Measurements from ENCODE around the gene AKT3.
A peak's percentile ranks its signal among the peaks of the same experiment; 100 is the strongest.
"Not testable (repeated sequence)": the region's sequence is repeated elsewhere in the genome, so short reads cannot be mapped to it uniquely, and the experiment has no call there.

The AKT3 gene

GRCh38 chr1:243883551-243883950 lies 33.5 kb upstream of the AKT3 start:
- no peak for DNase-seq (ENCODE audit: low spot score)
- no peak overlapping the region for H3K4me3 ChIP-seq
- H3K27ac ChIP-seq: no peak overlapping the region
- TF ChIP-seq, protein P1, sequence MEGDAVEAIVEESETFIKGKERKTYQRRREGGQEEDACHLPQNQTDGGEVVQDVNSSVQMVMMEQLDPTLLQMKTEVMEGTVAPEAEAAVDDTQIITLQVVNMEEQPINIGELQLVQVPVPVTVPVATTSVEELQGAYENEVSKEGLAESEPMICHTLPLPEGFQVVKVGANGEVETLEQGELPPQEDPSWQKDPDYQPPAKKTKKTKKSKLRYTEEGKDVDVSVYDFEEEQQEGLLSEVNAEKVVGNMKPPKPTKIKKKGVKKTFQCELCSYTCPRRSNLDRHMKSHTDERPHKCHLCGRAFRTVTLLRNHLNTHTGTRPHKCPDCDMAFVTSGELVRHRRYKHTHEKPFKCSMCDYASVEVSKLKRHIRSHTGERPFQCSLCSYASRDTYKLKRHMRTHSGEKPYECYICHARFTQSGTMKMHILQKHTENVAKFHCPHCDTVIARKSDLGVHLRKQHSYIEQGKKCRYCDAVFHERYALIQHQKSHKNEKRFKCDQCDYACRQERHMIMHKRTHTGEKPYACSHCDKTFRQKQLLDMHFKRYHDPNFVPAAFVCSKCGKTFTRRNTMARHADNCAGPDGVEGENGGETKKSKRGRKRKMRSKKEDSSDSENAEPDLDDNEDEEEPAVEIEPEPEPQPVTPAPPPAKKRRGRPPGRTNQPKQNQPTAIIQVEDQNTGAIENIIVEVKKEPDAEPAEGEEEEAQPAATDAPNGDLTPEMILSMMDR (IDR thresholded peaks at IDR 0.05): no peak

- no peak overlapping the region for H3K27ac ChIP-seq
- no peak overlapping the region for H3K4me3 ChIP-seq
- no peak for DNase-seq (ENCODE audit: low spot score)
- TF ChIP-seq, protein P1 (IDR thresholded peaks at IDR 0.05): no peak
Measured at GRCh38 chr1:243882276-243882675, 32.2 kb upstream of the AKT3 start.

DNA sequence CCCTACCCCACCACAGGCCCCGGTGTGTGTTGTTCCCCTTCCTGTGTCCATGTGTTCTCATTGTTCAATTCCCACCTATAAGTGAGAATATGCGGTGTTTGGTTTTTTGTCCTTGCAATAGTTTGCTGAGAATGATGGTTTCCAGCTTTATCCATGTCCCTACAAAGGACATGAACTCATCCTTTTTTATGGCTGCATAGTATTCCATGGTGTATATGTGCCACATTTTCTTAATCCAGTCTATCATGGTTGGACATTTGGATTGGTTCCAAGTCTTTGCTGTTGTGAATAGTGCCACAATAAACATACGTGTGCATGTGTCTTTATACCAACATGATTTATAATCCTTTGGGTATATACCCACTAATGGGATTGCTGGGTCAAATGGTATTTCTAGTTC lies 27.0 kb upstream of the AKT3 start:
- not testable (repeated sequence) for H3K27ac ChIP-seq; H3K4me3 ChIP-seq; DNase-seq (ENCODE audit: low spot score)

DNA sequence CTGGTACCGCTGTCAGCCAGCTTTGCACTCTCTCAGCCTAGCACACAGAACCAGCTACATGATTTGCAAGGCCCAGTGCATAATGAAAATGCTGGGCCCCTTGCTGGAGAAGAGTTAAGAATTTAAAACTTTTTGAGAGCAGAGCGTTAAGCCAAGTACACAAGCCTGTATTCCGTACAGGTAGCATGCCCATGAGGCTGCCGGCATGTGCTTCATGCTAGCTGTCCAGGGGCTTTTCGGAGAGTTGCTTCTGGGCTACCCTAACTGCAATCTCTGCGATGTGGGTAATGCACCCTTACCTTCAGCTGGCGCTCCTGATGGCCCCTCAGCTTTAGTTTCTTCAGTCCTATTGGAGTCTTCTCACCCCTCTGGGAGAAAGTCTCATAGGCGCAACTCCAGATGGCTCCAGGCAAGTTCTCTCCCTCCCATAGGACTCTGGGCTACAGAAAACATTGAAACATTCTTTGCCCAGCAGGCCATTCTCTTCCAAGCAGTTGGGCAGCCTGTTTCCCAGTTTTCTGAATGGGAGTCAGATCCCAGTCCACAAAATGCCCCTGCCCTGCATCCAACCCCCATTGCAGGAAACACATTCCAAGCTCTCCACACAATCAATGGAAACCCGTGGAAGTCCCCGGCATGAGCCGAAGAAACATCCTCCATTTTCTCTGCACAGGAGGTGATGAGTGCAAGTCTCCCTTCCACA lies 5.7 kb upstream of the AKT3 start:
- DNase-seq (ENCODE audit: low spot score): no peak
- TF ChIP-seq, protein P1 (IDR thresholded peaks at IDR 0.05): no peak
- no peak overlapping the region for H3K27ac ChIP-seq
- H3K4me3 ChIP-seq: no peak overlapping the region

DNA sequence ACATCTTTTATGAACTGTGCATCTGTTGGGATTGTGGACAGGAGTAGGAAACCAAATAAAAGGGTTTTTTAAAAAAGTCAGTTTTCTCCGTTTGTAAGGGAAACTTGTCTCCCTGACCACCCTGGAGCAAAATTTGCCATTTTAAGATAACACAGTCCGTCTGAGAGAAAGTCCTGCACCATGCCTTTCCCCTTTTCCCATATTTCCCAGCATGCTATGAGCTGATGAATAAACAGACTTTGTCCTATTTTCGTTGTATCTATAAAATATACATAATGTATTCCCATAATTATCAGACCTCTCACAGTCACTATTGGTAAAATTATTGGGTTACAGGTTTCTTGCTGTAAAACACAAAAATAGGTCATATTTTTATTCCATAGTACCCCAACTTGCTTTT lies 1.7 kb upstream of the AKT3 start:
- TF ChIP-seq, protein P1 (IDR thresholded peaks at IDR 0.05): no peak
- DNase-seq (ENCODE audit: low spot score): no peak
- Histone ChIP-seq H3K27ac (no peak overlapping the region), H3K4me3 (peak overlapping the region; percentile 82)

DNA sequence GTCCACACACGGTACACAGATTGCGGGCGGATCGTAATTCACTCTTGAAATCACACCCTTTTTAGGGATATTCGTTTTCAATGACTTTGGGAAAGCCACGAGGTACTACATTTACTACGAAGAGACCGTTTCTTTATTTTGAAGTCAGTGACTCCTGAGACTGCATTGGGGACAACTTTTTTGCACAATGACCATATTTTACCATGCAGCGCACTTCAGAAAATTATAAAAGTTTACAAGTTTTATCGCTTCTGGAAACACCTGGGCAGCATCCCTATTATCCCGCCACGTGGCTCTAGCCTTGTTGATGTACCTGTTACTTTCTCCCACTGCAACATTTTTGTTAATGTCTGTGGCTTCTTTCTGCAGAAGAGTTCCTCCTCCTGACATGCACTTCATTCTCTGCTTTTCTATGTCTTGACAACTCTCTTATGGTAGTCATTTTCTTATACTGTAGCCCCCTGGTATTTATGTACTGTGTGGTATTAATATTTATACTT lies 1.3 kb upstream of the AKT3 start:
- DNase-seq (ENCODE audit: low spot score): no peak
- peak overlapping the region; percentile 82 for H3K4me3 ChIP-seq
- H3K27ac ChIP-seq: peak overlapping the region; percentile 98 to 99
- TF ChIP-seq, protein P1 (IDR thresholded peaks at IDR 0.05): no peak

GRCh38 chr1:243850452-243851256 lies 611 bp upstream of the AKT3 start:
- DNase-seq (ENCODE audit: low spot score): peak; percentile 87
- H3K4me3 ChIP-seq: peak overlapping the region; percentile 82
- TF ChIP-seq, protein P1 (IDR thresholded peaks at IDR 0.05): no peak
- peak overlapping the region; percentile 98 to 99 for H3K27ac ChIP-seq
